MV-4-11 (cell line): ENCODE results near the gene CREG2.

ENCODE experiments used
- DNase-seq: peaks from one replicate; lab custom pipeline; 2025; lab: John Stamatoyannopoulos, UW

CREG2 gene

DNA sequence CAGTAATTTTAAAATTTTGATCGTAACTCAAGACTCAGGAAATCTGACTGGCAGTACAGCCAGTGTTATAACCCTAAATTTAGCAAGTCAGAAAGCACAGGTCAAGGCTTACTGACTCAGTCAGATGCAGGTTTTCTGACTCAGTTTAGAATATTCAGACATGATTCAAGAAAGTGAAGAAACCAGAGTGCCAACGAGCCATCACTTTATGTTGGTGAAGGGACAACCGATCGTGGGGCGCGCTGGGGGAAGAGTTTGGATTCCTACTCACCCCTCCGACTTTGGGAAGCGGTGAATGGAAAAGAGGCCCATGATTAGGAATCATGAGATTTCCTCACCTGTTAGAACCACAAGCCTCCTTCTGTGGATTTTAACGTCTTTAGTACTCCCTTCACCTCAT is 79.8 kb downstream of the CREG2 start:
- DNase-seq: no peak

DNA sequence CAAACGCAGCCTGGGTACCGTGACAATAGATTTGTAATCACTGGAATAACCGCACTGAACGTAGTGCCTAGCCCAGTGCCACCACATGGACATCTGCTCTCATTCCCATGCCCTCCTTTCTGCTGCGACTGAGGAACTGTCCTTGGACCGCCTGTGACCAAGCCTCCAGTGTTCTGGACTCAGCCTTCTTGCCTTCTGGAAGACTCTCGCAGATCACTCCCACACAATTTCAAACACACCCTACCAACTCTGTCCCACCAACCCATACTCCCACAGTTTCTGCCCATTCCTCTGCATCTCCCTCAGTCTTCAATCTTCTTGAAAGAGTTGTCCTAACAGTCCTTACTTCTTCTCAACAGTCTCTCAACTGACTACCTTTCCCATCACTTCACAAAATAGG is 80.9 kb downstream of the CREG2 start:
- DNase-seq: no peak

DNA sequence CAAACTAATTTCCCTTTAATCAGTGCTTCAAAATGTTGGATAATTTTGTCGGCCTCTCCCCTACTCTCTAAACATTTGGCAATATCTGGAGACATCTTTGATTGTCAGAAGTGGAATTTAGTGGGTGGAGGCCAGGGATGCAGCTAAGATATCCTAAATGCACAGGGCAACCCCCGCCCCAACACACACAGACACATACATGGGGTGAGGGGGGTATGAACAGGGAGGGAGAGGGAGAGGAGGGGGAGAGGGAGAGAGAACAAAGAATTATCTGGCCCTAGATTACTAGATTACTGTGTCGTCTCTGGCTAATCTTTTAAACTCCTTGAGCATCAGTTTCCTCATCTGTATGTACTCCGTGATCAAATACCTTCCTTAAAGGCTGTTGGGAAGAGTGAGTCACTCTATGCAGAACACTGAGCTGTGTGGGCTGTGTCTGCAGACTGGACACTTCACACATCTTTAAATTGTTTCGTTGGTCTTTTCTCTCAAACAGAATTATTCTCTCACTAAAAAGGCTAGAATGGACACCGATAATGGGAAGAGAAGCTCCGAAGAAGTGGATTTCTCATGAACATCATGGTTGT is 81.7 kb downstream of the CREG2 start:
- DNase-seq: no peak

DNA sequence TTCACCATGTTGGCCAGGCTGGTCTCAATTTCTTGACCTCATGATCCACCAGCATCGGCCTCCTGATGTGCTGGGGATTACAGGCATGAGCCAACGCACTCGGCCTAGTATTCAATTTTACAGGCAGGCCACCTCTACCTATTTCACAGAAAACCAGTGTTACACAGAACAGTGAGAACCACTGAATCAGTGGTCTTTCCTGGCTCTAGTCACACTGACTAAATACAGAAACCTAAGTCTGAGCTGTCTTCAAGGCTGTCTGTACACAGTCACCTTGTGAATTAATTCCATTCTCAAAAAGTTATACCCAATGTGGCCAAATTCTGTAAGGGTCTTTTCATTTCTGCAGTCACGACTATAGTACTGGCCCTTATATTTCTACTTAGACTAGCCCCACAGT is 82.3 kb downstream of the CREG2 start:
- DNase-seq: no peak

DNA sequence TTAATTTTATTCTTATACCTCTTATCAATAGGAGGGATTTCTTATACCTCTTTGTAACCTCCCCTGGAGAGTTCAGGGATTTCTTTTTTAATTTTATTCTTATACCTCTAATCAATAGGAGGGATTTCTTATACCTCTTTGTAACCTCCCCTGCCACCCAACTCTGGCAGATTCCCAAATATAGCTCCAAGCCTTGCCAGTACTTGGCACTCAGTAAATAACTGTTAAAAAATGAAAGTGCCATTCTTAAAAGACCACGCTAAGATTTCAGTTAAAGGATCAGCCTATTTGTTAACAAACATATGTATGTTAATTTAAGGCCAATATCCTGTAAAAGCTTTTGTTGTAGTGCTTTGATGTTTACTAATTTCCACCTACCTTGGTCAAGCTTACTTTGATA is 83.6 kb downstream of the CREG2 start:
- DNase-seq: no peak

DNA sequence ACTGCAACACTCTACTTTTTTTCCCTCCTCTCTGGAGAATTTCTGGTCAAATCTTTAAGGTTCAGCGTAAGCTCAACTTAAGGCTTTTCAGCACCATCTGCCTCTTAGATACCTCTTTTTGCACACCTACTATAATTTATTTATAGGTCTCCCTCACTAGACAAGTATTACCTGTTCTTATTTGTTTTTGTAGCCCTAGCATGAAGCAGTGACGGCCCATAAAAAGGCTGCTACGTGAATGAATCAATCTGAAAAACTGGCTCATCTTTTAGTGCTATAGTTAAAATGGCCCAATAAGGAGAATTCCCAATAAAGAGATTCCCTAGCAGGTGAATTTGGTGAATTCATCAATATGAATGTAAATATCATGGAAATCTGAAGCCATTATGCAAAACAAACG is 85.3 kb downstream of the CREG2 start:
- DNase-seq: no peak

DNA sequence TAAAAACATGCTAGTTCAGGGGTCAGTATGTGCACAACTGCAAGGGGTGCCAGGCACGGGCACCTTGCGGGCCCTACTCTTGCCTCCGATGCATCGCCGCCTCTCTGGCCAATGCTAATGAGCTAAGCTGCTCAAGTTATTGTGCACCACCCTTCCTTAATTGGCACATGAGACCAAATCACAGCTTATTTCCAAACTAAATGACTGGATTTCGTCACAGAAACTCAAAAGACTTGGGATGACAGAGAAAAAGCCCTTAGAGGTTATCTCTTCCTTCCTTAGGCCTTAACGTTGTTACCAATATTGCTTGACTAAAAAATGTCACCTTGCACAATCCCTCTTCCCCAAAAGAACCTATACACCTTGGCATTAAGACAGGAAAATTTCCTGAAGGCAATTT is 86.5 kb downstream of the CREG2 start:
- no peak for DNase-seq

DNA sequence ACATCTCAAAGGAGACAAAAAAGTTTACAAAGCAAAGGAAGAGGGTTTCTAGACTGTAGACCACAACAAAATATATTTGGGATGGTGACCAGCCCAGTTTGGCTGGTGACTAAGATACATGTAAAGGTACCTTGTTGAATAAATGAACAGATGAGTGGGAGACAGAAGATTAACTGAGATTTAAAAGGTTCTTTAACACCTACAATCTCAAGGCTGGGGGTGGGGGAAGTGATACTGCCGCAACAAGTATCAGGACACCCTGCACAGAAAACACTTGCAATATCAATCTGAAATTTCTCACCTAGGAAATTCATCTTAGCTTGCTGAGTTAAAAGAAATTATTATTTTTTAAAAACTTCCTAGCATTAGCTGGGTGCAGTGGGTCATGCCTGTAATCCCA is 87.1 kb downstream of the CREG2 start:
- no peak for DNase-seq

DNA sequence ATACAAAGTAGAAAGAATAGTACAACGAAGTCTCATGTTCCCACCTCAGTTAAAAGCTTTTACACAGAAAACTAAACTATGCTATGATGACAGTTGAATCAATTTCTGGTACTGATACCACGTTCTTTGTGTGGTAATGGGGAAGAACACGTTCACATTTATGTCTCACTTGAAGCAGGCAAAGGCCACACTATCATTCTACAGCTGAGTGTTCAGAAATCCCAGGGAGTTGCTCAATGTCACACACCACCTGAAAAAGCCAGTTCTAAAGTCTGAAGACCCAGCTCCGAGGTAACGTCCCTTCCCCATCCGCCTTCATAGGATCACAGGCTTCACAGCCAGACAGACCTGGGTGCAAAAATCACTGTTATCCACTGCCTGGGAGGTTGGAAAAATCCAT is 87.7 kb downstream of the CREG2 start:
- DNase-seq: no peak

DNA sequence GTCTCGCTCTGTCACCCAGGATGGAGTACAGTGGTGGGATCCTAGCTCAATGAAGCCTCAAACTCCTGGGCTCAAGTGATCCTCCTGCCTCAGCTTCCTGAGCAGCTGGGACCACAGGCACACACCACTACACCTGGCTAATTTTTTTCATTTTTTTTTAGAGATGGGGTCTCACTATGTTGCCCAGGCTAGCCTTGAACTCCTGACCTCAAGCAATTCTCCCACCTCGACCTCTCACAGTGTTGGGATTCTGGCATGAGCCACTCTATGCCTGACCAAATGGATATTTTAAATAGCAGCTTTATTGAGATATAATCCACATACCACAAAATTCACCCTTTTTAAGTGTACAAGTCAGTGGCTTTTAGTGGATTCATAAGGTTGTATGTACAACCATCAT is 89.9 kb downstream of the CREG2 start:
- no peak for DNase-seq

DNA sequence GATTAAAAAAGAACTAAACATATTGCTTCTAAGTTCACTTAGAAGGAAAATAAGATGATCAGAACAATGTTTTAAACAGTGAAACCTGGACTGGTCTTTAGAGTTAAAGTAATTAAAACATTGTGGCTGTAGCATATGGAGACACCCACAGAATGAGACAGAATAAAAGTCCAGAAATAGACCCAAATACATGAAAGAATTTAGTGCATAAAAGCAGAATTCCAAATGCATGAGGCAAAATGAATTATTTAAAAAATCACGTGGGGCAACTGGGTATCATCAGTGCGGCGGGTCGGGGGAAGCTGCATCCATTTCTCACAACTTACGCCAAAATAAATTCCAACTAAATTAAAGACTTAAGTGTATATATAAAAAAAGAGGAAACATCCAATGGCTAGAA is 90.9 kb downstream of the CREG2 start:
- DNase-seq: no peak

DNA sequence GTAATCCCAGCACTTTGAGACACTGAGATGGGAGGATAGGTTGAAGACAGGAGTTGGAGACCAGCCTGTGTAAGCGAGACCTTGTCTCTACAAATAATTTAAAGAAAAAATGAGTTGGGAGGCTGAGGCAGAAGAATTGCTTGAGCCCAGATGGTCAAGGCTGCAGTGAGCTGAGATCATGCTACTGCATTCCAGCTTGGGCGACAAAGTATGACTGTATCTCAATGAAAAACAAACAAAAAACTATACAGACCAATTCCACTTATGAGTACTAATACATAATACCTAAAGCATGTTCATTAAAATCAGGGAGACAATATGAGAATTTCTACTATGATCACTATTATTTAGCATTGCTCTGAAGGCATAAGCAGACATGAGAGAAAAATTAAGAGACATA is 91.4 kb downstream of the CREG2 start:
- DNase-seq: no peak
